DMS114 treated with DMSO at 0.1 percent for 48 hours (cell line): ENCODE results near the gene PLA2G4F.

Experiments
- DNase-seq: peaks from one replicate; lab custom pipeline; 2025; ENCODE audit not compliant: unreplicated experiment; lab: John Stamatoyannopoulos, UW

Gene PLA2G4F

GRCh38 chr15:42156243-42156922 is at the start of gene PLA2G4F:
PLA2G4F (minus strand) TSS chr15:42156636; CDS start chr15:42156549, 87 bp downstream.
- DNase-seq, result no peak

- no peak for DNase-seq
Measured at GRCh38 chr15:42203891-42204290, 47.5 kb upstream of the PLA2G4F start.

- no peak for DNase-seq
Measured at GRCh38 chr15:42202653-42203052, 46.2 kb upstream of the PLA2G4F start.

- no peak for DNase-seq
Measured at GRCh38 chr15:42201801-42202200, 45.4 kb upstream of the PLA2G4F start.

- no peak for DNase-seq
Measured at GRCh38 chr15:42199126-42199525, 42.7 kb upstream of the PLA2G4F start.

GRCh38 chr15:42198516-42198915 is 42.1 kb upstream of the PLA2G4F start:
- DNase-seq, result no peak

- DNase-seq, result no peak
Measured at GRCh38 chr15:42194513-42194912, 38.1 kb upstream of the PLA2G4F start.

GRCh38 chr15:42193383-42193782 is 36.9 kb upstream of the PLA2G4F start:
- DNase-seq, result no peak

GRCh38 chr15:42191610-42192346 is 35.3 kb upstream of the PLA2G4F start:
- no peak for DNase-seq

GRCh38 chr15:42190370-42190769 is 33.9 kb upstream of the PLA2G4F start:
- no peak for DNase-seq

GRCh38 chr15:42185801-42186200 is 29.4 kb upstream of the PLA2G4F start:
- DNase-seq, result no peak

- DNase-seq, result no peak
Measured at GRCh38 chr15:42184736-42185135, 28.3 kb upstream of the PLA2G4F start.

- no peak for DNase-seq
Measured at GRCh38 chr15:42184296-42184695, 27.9 kb upstream of the PLA2G4F start.

GRCh38 chr15:42182961-42183360 is 26.5 kb upstream of the PLA2G4F start:
- no peak for DNase-seq

- DNase-seq, result no peak
Measured at GRCh38 chr15:42182328-42182886, 26.0 kb upstream of the PLA2G4F start.

- no peak for DNase-seq
Measured at GRCh38 chr15:42178056-42178455, 21.6 kb upstream of the PLA2G4F start.

GRCh38 chr15:42175671-42176070 is 19.2 kb upstream of the PLA2G4F start:
- DNase-seq, result no peak

- DNase-seq, result no peak
Measured at GRCh38 chr15:42172475-42172874, 16.0 kb upstream of the PLA2G4F start.

- DNase-seq, result no peak
Measured at GRCh38 chr15:42171795-42172194, 15.4 kb upstream of the PLA2G4F start.

- no peak for DNase-seq
Measured at GRCh38 chr15:42171122-42171521, 14.7 kb upstream of the PLA2G4F start.

- no peak for DNase-seq
Measured at GRCh38 chr15:42166225-42166940, 9.9 kb upstream of the PLA2G4F start.

GRCh38 chr15:42165106-42165505 is 8.7 kb upstream of the PLA2G4F start:
- DNase-seq, result no peak
